Esophagus squamous epithelium (tissue), 5 donors: ENCODE measurements around the gene KRTAP19-4. TPM values are rescaled to one million over a fixed set of nuclear protein-coding genes. Genes with fewer than 3 reads are reported as not detected.
A peak's percentile ranks its signal among the peaks of the same experiment; 100 is the strongest.

Experiments used
- DNase-seq: peaks from one replicate; lab custom pipeline; 2025; lab: John Stamatoyannopoulos, UW
- H3K27ac ChIP-seq, 4 donors: fragments of 200-600 bp; sonication (generic); one replicate each; pipeline ENCODE4 v1.5.1; 2016 to 2019; ENCODE audit warnings: mild to moderate bottlenecking in 1 of 4
- H3K27me3 ChIP-seq, 4 donors: fragments of 200-600 bp; sonication (generic); 1 replicate in 3 of 4; 2 replicates in 1 of 4; pipeline versions ENCODE4 v1.5.1 to v1.6.0; 2017 to 2021; ENCODE audit warnings: antibody characterized with exemption in 1 of 4
- H3K36me3 ChIP-seq, 3 donors: fragments of 200-600 bp; sonication (generic); one replicate each; pipeline ENCODE4 v1.5.1; 2016 to 2019
- H3K4me1 ChIP-seq, 3 donors: fragments of 200-600 bp; sonication (generic); one replicate each; pipeline ENCODE4 v1.5.1; 2017 to 2019
- H3K4me3 ChIP-seq, 4 donors: fragments of 200-600 bp; sonication (generic); 1 replicate in 3 of 4; 2 replicates in 1 of 4; pipeline ENCODE4 v1.5.1; 2016 to 2019; ENCODE audit warnings: mild to moderate bottlenecking in 2 of 4, moderate library complexity in 1 of 4
- H3K9me3 ChIP-seq, 3 donors: fragments of 200-600 bp; sonication (generic); one replicate each; pipeline ENCODE4 v1.5.1; 2016 to 2019
- POLR2A ChIP-seq, 4 donors: fragments of 450-650 bp; IDR thresholded peaks; one replicate each; pipeline ENCODE4 v1.6.1; 2017; ENCODE audit warnings: antibody characterized with exemption in 4 of 4, mild to moderate bottlenecking in 4 of 4, moderate library complexity in 3 of 4
- WGBS, 2 donors: methylation state at CpG; one replicate each; pipeline ENCODE4 v1.1.5; 2018; 5-methylcytosine and 5-hydroxymethylcytosine counted together
- intact Hi-C: fragments of 100-400 bp; cut with DNase I; formaldehyde crosslinking; loops from one replicate; pipeline ENCODE4 v1.15.0; 2022
- total RNA-seq, 4 donors: library from RNA; depleted of rRNA; stranded (reverse); fragments of >200 nt; gene quantifications; one replicate each; pipeline ENCODE4 v1.1.0, GENCODE V29; 2016
- TF ChIP-seq, protein P1 (sequence below), 6 experiments: fragments of 450-650 bp in 4 of 6; fragments of 200-600 bp in 2 of 6; sonication (generic) in 2 of 6; IDR thresholded peaks; one replicate each; pipeline ENCODE4 v1.5.1; 2016 to 2019; ENCODE audit warnings: antibody characterized with exemption in 6 of 6, mild to moderate bottlenecking in 4 of 6, moderate library complexity in 4 of 6
- donor health status: DM: yes; HTN: yes; CAD: no.

The KRTAP19-4 gene
- total RNA-seq, 4 donors from 2014 or later: not detected

DNA sequence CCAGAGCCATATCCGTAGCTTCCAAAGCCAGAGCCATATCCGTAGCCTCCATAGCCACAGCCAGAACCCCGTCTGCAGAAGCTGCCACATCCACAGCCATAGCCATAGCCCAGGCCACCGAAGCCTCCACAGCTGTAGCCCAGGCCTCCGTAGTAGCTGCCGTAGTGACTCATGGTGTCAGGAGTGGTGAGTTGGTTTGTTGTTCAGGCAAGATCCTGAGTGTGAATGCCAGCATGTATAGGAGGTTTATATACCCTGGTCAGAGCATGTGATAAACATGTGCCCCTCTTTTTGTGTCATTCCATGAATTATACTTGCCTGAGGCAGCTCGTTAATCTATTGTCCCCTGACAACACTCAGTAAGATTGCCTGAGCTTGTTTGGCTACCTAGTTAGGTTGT, 16.8 kb downstream of the KRTAP19-4 start, which contains the start of gene KRTAP19-1:
Gene KRTAP19-1 (minus strand): TSS at position 223 of the 400 bp plus-strand sequence. CDS start 50 bp downstream, at position 173.
- H3K27ac ChIP-seq: no peak within 1 kb of the TSS
- 66 to 78% methylated on average over 4 to 7 of the region's 7 CpGs for WGBS, 2 donors

DNA sequence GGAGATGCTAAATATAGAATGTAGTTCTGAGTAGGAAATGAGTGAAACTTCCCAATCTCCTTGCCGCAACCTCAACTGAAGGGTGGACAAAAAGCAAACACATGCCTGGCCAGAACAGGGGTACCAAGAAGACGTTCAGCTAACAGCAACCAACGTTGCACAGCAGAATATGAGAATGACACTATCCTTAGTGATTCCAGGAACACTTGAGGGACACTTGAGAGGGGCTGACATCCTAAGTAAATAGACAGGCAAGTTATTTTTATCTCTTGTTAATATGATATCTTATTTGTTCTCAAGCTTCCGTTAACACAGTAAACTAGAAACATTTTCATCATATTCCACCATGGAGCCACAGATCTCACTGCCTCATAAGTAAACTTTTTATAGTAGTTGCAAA, 17.7 kb downstream of the KRTAP19-4 start:
- Histone ChIP-seq H3K4me1 (no peaks in the 10 kb centered on the region), H3K27me3 (no peaks in the 10 kb centered on the region), H3K9me3 (no peaks in the 10 kb centered on the region), H3K27ac (no peak overlapping the region), H3K4me3 (no peak overlapping the region), H3K36me3 (no peaks in the 10 kb centered on the region)
- 60 to 64% methylated on average over 4 of the region's 4 CpGs for WGBS, 2 donors
- intact Hi-C loops: no loop called here
- DNase-seq: no peak
- no peak for TF ChIP-seq POLR2A (IDR thresholded peaks at IDR 0.05)
- TF ChIP-seq, protein P1, sequence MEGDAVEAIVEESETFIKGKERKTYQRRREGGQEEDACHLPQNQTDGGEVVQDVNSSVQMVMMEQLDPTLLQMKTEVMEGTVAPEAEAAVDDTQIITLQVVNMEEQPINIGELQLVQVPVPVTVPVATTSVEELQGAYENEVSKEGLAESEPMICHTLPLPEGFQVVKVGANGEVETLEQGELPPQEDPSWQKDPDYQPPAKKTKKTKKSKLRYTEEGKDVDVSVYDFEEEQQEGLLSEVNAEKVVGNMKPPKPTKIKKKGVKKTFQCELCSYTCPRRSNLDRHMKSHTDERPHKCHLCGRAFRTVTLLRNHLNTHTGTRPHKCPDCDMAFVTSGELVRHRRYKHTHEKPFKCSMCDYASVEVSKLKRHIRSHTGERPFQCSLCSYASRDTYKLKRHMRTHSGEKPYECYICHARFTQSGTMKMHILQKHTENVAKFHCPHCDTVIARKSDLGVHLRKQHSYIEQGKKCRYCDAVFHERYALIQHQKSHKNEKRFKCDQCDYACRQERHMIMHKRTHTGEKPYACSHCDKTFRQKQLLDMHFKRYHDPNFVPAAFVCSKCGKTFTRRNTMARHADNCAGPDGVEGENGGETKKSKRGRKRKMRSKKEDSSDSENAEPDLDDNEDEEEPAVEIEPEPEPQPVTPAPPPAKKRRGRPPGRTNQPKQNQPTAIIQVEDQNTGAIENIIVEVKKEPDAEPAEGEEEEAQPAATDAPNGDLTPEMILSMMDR (IDR thresholded peaks at IDR 0.05): no peak

More for the DNA sequence above, 16.8 kb downstream of the KRTAP19-4 start, which contains the start of gene KRTAP19-1:
- TF ChIP-seq, protein P1 (IDR thresholded peaks at IDR 0.05): no peak
- no peak for TF ChIP-seq POLR2A (IDR thresholded peaks at IDR 0.05)
- H3K27me3 ChIP-seq: no peaks in the 10 kb centered on the region
- intact Hi-C loops: no loop called here
- H3K4me1 ChIP-seq: no peaks in the 10 kb centered on the region
- no peak for DNase-seq
- no peak within 1 kb of the TSS for H3K4me3 ChIP-seq
- H3K36me3 ChIP-seq: no peaks in the 10 kb centered on the region
- H3K9me3 ChIP-seq: no peaks in the 10 kb centered on the region

DNA sequence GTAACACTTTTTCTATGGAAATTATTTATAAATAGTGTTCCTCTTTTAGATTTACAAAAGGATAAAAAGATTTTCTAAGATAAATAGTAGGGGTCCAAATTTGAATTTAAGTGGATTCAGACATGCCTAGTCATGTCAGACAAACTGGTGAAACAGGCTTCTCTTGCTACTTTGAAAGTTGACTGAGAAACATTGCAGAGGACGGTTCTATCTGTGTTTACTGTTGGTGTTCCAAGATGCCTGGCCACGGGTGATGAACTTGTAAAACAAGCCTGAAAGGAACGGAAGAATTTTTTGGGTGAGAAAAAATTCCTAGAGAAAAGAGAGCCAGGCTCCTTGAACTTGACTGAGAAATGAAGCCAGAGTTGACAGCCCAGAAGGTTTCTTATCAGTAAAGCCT, 19.0 kb downstream of the KRTAP19-4 start:
- no peak for TF ChIP-seq POLR2A (IDR thresholded peaks at IDR 0.05)
- TF ChIP-seq, protein P1 (IDR thresholded peaks at IDR 0.05): no peak
- intact Hi-C loops: no loop called here
- Histone ChIP-seq H3K27ac (no peak overlapping the region), H3K4me1 (no peaks in the 10 kb centered on the region), H3K9me3 (no peaks in the 10 kb centered on the region), H3K36me3 (no peaks in the 10 kb centered on the region), H3K4me3 (no peak overlapping the region), H3K27me3 (no peaks in the 10 kb centered on the region)
- WGBS, 2 donors: 24 to 25% methylated on average over 3 of the region's 3 CpGs
- no peak for DNase-seq

DNA sequence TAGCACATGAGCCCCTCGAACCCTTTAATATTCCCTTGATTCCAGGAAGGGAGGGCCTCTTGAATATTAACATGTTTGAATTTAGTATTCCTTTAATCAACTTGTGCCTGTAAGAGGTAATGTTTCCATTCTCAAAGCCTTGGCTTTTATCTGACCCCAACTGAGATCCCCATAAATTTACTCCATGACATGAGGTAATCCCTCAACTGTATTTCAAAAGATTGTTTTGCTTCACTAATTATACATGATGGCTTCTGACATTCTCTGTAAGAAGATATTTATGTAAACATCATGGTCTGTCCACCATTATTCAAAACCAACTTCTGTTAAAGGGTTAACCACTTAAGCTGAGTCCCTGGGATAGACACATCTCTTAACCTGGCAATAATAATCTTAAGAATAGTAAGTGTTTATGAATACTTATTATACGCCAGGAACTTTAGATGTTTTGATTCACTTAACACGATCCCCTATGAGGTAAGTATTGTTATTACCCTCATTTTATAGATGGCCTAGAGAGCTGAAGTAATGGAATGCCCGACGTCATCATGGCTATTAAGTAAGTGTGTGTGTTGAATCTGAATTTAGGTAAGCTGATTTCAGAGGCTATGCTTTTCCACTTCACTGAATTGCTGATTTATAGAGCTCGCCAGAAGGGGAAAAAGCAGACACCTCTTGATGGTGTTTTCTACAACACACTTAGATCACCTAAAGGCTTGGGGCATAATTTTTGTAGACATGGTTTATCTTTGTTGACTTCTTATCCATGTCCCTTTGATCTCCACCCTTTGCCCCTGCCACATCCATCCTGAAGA, 27.9 kb downstream of the KRTAP19-4 start:
- H3K4me1 ChIP-seq: no peaks in the 10 kb centered on the region
- H3K9me3 ChIP-seq: no peaks in the 10 kb centered on the region
- H3K27ac ChIP-seq: no peak overlapping the region
- no peaks in the 10 kb centered on the region for H3K27me3 ChIP-seq
- DNase-seq: no peak
- no peaks in the 10 kb centered on the region for H3K36me3 ChIP-seq
- WGBS, 2 donors: 46 to 71% methylated on average over 6 of the region's 6 CpGs
- TF ChIP-seq, protein P1 (IDR thresholded peaks at IDR 0.05): no peak
- TF ChIP-seq POLR2A (IDR thresholded peaks at IDR 0.05): no peak
- intact Hi-C loops: no loop called here
- no peak overlapping the region for H3K4me3 ChIP-seq

DNA sequence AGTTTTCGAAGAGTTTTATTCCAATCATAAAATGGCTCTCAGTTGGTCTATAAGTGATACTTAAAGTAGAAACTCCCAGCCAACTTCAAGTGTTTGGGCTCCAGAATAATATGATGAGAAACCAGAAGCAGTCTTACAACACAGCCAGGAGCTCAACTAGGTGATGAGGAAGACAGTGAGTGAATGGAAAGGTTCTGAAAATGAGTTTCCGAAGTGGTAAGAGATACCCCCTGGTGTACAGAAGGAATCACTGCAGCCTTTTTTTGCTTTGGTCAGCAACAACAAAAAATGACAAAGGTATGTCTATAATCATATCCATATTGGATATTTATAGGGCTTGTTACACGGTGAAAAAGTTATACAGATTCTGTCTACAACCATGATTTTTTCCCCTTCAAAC, 33.3 kb downstream of the KRTAP19-4 start:
- intact Hi-C loops: no loop called here
- Histone ChIP-seq H3K9me3 (no peaks in the 10 kb centered on the region), H3K27ac (no peak overlapping the region), H3K4me1 (no peaks in the 10 kb centered on the region), H3K36me3 (no peaks in the 10 kb centered on the region), H3K4me3 (no peak overlapping the region), H3K27me3 (no peaks in the 10 kb centered on the region)
- DNase-seq: no peak
- no peak for TF ChIP-seq POLR2A (IDR thresholded peaks at IDR 0.05)
- TF ChIP-seq, protein P1 (IDR thresholded peaks at IDR 0.05): peak in 2 of 6 experiments; percentile 15 to 39
- 26 to 54% methylated on average over 3 of the region's 3 CpGs for WGBS, 2 donors
